Measurements from ENCODE around the gene PDCD11. TPM values are rescaled to one million over a fixed set of nuclear protein-coding genes. Genes with fewer than 3 reads are reported as not detected.
"Not testable (repeated sequence)": the region's sequence is repeated elsewhere in the genome, so short reads cannot be mapped to it uniquely, and the experiment has no call there.

Gene PDCD11
- total RNA-seq, 1 experiment from 2014 or later, result 51.4 TPM

DNA sequence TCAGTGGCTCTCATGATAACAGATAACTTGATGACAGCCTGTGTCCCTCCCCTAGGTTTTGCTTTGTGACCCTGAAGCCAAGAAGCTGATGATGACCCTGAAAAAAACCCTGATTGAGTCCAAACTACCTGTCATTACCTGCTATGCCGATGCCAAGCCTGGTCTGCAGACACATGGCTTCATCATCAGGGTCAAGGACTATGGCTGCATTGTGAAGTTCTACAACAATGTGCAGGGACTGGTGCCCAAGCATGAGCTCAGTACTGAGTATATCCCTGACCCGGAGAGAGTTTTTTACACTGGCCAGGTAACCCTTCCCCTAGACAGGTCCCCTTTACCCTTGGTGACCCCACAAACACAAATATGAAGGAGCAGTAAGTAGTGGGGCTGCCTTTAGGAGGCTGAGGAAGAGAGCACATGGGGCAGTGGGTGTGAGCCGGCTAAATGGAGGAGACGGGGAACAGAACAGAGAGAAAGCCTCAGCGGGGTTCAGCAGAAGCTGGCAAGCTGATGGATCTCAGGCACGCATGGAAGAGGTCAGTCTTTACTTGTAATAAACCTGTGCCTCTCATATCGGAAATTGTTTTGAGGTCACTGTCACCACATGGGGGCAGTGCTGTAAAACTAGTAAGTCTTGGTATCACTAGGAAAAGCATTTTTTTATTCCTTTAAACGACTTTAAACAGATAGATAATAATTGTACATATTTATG is 20.2 kb downstream of the PDCD11 start:
- DNase-seq (ENCODE audit: extremely low read depth, low read depth), result peak; percentile 64

DNA sequence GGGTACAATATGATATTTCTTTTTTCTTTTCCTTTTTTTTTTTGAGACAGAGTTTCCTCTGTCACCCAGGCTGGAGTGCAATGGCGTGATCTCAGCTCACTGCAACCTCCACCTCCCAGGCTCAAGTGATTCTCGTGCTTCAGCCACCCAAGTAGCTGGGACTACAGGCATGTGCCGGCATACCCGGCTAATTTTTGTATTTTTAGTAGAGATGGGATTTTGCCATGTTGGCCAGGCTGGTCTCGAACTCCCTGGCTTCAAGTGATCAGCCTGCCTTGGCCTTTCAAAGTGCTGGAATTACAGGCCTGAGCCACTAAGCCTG is 20.7 kb downstream of the PDCD11 start:
- not testable (repeated sequence) for DNase-seq (ENCODE audit: extremely low read depth, low read depth)

DNA sequence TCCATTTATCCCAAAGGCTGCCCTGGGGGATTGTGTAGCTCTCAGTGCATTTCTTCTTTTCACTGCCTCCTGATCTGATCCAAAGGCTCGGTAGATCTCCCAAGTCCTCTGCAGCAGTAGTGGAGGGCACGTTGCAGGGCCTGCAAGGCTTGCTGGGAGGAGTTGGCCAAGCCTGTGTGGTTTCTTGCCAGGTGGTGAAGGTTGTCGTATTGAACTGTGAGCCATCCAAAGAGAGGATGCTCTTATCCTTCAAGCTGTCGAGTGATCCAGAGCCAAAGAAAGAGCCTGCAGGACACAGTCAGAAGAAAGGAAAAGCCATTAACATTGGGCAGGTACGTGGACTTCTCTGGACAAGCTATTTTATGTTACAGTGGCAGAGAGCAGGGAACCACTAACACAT is 21.2 kb downstream of the PDCD11 start:
- DNase-seq (ENCODE audit: extremely low read depth, low read depth), result no peak

DNA sequence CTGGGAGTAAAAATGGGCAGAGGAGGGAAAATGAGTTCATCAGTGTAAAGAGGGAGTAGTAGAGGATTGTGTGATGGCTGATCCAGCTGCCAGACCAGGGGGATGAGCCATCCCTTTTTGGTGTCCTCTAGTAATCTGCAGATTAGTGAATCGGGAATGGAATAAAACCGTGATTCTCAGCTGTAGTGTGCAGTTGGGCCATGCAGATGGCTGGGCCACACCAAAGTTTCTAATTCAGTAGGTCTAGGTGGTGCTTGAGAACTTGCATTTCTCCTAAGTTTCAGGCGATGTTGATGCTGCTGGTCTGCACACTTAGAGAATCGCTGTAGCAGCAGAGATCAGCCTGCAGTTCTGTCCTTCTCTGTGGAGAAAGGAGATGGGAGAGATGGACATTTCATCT is 22.7 kb downstream of the PDCD11 start:
- DNase-seq (ENCODE audit: extremely low read depth, low read depth), result no peak

DNA sequence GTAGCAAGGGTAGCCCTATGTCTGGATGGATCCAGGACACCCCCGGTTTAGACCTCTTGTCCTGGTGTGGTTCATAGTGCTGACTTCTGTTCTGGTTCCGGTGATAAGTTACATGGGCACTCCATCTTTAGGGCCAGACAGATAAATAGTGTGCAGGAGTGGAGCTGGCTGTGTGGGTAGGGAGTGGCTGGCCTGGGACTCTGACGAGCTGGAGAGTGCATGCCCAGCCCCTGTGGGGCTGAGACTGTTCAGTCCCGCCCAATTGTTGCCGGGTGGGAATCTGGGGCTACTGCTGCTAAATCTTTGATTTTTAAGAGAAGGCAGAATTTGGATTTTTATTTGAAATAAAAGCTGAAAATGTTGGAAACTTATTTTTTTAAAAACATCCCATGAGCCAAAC is 27.3 kb downstream of the PDCD11 start:
- DNase-seq (ENCODE audit: extremely low read depth, low read depth), result no peak

DNA sequence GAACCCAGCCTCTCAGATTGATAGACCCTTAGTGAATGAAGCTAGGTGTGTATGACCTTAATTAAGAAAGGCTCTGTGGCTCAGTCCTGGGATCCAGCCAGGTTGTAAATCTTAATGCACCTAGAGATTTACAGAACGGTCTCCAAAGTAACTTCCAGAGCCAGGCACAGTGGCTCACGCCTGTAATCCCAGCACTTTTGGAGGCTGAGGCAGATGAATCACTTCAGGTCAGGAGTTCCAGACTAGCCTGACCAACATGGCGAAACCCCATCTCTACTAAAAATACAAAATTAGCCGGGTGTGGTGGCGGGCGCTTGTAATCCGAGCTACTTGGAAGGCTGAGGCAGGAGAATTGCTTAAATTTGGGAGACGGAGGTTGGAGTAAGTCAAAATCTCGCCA is 31.4 kb downstream of the PDCD11 start:
- DNase-seq (ENCODE audit: extremely low read depth, low read depth), result no peak

DNA sequence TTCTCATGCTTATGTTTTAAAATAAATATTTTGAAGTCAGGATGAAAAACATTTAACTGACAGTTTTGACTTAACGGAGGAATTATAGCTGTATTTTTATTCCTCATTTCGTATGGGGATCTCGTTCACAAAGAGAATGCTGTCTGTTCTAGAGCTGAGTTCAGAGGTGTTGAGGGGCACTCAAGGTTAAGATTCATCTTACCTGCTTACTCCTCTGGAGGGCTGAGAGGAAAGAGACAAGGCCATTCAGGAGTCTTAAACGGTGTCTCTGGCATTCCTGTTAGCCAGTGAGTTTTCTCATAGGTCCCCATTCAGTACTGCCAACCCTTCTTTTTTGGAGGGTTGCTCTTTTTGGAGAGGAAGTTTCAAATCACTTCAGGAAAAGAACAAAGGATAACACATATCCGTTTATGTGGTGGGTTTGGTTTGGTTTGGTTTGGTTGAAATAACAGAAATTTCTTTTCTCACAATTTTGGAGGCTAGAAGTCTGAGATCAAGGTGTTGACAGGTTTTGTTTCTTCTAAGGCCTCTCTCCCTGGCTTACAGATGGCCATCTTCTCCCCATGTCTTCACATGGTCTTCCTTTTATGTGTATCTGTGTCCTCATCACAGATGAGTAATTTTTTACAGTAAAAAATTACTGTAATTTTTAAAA is 32.7 kb downstream of the PDCD11 start:
- no peak for DNase-seq (ENCODE audit: extremely low read depth, low read depth)

DNA sequence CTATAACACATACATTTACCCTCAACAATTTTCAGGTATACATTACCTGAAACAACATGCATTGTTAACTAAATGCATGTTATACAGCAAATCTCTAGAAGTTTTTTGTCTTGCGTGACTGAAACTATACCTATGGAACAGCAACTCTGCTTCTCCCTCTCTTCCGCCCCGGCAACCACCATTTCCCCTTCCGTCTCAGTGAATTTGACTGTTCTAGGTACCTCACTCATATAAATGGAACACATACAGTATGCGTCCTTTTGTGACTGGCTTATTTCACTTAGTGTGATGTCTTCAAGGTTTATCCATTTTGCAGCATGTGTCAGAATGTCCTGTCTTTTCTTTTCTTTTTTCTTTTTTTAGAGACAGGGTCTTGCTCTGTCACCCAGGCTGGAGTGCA is 33.2 kb downstream of the PDCD11 start:
- DNase-seq (ENCODE audit: extremely low read depth, low read depth), result no peak

DNA sequence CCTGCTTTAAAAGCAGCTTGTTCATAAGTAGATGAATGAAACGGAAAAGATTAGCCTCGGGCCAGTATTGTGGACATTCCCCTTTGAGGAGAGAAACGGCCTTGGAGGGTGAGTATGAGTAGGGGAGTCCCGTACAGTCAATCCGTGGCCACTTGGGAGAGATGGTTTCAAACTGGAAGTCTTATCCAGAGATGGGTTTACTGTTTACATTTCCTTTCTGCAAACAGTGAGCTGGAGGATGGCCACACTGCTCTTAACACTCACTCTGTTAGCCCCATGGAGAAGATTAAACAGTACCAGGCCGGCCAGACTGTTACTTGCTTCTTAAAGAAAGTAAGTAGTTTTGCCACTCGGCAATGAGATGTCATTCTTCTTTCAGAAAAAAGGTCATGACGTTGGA is 35.5 kb downstream of the PDCD11 start:
- DNase-seq (ENCODE audit: extremely low read depth, low read depth), result no peak

DNA sequence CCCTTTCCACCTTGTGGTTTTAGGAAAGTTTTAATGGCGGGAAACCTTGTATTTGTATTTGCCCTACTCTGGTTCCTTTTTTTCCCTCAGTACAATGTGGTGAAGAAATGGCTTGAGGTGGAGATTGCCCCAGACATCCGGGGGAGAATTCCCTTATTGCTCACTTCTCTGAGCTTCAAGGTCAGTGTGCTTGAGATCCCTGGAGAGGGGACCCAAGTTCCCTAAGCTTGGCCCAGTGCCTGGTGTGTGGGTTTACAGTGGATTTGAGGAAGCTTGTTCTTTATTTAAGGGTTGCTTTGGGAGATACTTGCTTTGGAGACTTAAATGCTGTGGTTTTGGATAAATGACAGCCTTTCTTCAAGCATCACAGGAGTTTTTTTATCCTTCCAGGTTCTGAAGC is 37.4 kb downstream of the PDCD11 start:
- no peak for DNase-seq (ENCODE audit: extremely low read depth, low read depth)

DNA sequence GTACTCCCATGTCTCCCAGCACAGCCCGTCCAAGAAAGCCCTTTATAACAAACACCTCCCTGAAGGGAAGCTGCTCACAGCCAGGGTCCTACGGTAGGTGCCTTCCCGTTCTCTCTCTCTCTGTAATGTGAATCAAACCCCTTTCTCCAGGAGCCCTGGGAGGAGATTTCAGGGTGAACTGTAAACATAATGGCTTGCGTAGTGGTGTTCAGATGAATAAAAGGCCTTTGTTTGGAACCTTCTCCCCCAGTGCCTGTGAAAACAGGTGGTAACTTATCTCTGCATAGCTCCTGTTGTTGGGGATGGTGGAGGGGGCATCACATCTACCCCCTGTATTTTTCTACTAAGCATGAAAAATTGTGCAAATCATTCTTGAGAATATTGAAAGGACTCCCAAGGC is 43.4 kb downstream of the PDCD11 start:
- no peak for DNase-seq (ENCODE audit: extremely low read depth, low read depth)

DNA sequence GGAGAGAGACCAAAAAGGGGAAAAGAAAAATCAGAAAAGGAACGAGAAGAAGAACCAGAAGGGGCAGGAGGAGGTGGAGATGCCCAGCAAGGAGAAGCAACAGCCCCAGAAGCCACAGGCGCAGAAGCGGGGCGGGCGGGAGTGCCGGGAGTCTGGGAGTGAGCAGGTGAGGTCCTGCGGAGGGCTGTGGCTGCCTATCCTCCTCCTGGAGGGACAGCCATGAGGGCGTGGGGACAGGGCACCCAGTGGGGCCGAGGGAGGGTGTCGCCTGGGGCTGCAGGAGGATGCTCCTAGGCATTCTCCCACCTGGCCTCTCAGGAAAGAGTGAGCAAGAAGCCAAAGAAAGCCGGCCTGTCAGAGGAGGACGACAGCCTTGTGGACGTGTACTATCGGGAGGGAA is 44.0 kb downstream of the PDCD11 start:
- DNase-seq (ENCODE audit: extremely low read depth, low read depth), result no peak

DNA sequence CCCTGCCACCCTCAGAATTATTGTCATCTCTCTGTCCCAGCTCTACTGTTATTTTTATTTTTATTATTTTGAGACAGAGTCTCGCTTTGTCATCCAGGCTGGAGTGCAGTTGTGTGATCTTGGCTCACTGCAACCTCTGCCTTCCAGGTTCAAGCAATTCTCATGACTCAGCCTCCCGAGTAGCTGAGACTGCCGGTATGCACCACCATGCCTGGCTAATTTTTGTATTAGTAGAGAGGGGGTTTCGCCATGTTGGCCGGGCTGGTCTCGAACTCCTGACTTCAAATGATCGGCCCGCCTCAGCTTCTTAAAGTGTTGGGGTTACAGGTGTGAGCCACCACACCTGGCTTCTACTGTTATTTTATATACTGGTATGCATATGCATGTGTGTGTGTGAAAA is 44.8 kb downstream of the PDCD11 start:
- no peak for DNase-seq (ENCODE audit: extremely low read depth, low read depth)

DNA sequence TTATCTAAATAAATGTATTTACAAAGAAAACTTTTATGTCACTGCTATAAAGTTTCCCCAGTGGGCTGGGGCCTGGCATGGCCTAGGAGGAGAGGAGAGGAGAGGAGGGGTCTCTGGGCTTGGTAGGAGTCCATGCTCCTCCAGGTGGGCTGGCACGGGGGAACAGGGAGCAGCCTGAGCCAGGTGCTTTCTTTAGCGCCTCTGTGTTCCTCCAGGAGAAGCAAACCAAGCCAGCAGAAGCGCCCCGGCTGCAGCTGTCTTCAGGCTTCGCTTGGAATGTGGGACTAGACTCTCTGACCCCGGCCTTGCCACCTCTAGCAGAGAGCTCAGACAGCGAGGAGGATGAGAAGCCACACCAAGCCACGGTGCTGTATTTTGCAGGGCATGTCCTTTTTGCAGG is 45.2 kb downstream of the PDCD11 start:
- DNase-seq (ENCODE audit: extremely low read depth, low read depth), result no peak

DNA sequence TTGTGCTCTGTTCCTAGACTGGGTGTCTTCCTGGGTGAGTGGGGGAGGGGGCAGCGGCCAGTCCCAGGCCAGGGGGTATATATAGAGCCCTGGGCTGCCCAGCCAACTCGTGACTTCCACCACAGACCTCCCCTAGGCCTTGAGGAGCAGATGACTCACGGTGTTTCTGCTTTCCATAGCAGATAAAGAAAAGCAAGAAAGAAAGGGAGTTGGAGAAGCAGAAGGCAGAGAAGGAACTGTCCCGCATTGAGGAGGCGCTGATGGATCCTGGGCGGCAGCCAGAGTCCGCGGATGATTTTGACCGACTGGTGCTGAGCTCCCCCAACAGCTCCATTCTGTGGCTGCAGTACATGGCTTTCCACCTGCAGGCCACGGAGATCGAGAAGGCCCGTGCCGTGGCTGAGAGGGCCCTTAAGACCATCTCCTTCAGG is 45.6 kb downstream of the PDCD11 start:
- no peak for DNase-seq (ENCODE audit: extremely low read depth, low read depth)

DNA sequence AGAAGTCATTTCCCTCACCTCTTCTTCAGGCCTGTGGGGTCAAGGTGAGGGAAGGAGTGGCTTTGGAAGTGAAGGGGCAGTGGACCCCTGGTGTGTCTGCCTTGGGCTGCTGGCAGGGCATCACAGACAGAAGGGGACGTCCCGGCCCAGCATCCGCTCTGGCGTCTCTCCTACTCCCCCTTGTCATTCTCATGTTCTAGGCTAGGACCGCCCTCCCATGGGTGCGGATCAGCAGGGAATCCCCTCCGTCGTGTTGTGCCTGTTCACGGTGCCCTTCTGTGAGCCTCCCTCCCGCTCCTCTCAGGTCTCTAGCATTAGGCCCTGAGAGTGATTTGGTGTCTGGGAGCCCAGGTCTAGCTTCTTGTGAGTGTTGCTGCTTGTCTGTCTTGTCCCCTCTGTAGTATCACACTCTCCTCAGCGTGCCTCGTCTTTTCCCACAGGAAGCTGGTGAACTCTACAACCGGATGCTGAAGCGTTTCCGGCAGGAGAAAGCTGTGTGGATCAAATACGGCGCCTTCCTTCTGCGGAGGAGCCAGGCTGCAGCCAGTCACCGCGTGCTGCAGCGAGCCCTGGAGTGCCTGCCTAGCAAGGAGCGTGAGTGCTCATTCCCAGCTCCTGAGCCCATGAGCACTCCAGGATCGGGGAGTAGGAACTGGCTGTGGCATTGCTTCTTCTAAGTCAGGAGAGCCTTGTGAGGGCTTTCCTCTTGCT is 47.2 kb downstream of the PDCD11 start:
- DNase-seq (ENCODE audit: extremely low read depth, low read depth), result no peak

DNA sequence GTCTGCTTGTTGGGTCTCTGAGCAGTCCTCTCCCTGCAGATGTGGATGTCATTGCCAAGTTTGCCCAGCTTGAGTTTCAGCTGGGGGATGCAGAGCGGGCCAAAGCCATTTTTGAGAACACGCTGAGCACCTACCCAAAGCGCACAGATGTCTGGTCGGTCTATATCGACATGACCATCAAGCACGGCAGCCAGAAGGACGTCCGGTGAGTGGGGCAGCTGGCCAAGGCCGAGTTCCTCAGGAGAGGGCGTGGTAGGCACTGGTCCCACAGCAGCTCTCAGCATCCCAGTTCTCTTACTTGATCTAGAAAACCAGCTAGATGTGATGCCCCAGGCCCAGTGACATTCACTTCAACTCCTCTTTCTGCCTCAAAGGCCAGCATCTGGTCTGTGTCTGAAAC is 48.1 kb downstream of the PDCD11 start:
- DNase-seq (ENCODE audit: extremely low read depth, low read depth), result no peak

DNA sequence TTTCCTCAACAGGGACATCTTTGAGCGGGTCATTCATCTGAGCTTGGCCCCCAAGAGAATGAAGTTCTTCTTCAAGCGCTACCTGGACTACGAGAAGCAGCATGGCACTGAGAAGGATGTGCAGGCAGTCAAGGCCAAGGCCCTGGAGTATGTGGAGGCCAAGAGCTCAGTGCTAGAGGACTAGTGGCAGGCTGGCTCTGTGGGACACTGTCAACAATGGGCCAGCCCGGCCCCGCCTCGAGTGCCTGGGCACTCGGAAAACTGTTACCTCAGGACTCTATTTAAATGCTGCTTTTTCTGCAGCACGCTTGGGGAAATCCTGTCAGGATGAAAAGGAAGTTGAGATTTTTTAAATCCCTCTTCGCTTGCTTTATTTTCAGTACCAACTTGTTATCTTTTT is 48.9 kb downstream of the PDCD11 start:
- DNase-seq (ENCODE audit: extremely low read depth, low read depth), result no peak

DNA sequence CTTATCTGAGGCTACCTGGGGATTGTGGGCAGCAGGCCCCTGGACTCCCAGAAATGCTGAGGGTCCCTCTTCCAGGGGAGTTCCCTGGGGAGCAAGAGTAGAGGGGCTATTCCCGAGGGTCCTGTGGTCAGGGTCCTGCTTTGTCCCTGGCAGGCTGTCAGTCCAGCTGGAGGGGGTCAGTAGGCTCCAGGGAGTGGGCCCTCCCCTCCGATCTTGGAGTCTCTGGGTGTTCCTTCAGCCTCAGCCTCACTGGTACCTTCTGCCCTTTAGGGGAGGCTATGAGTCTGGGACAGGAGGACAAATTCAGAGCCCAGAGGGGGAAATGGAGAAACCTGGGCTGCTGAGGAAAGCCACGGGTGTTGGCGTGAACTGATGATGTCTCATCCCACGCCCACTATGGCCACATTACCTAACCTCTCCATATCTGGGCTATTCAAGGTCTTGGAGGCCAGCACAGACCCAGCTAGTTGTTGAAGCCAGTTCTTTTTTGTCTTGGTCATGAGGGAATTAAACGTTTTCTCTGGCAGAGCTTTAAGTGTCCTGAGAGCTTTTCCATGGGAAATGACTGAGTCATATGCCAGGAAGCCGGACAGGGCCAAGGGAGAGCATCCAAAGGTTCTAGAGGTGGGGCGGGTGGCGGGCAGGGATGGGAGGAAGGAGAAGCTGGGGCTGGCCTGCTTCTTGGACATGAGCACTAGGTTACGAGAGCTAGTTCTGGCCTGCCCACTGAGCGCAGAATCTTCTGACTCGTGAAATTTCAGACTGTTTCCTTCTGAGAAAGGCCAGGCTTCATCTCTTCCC is 49.5 kb downstream of the PDCD11 start:
- no peak for DNase-seq (ENCODE audit: extremely low read depth, low read depth)

DNA sequence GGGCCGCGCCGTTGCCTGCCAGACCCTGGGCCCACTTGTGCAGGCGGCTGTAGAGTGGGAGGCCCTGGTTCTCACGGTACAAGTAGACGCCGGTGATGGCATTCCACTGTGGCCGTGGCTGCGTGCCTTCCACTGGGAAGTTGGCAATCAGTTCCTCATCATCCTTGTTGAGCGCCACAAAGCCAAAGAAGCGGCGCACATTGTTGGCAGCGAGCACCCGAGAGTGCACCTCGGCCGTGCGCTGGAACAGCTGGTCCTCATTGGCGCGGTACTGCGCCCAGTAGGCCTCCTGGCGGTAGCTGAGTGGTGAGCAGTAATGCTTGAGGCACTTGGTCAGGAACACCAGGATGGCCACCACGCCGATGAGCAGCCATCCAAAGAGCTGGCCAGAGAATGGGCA is 50.8 kb downstream of the PDCD11 start:
- DNase-seq (ENCODE audit: extremely low read depth, low read depth), result no peak

DNA sequence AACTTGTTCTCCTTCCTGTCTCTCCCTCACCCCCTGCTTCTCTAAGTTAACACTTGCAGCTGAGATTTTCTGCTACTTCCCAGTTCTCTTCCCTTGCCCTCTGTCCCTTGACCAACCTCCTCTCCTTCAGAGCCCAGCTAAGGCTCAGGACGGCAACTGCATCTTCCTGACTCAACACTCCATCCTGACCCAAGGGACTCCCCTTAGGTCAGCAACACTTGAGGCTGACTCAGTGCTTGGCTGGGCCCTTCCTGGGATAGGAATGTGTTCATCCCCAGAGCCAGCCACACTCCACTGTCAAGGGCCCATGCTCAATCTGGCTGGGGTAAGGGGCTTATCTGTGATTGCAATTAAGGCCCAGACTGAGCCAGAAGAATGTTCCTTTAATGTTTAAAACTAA is 52.3 kb downstream of the PDCD11 start:
- DNase-seq (ENCODE audit: extremely low read depth, low read depth), result peak; percentile 18

All from NCI-H460 (cell line).